HG02642 (cell line): Measurements from ENCODE around the gene CD99L2.
A peak's percentile ranks its signal among the peaks of the same experiment; 100 is the strongest.

Experiments used
- ATAC-seq: cut with Tn5 transposase; IDR thresholded peaks from one replicate; pipeline ENCODE4 v1.9.1; 2021; ENCODE audit warnings: mild to moderate bottlenecking; ENCODE audit not compliant: unreplicated experiment, poor library complexity

CD99L2 gene

GRCh38 chrX:150813922-150814321 is 84.5 kb downstream of the CD99L2 start:
- ATAC-seq, result no peak

DNA sequence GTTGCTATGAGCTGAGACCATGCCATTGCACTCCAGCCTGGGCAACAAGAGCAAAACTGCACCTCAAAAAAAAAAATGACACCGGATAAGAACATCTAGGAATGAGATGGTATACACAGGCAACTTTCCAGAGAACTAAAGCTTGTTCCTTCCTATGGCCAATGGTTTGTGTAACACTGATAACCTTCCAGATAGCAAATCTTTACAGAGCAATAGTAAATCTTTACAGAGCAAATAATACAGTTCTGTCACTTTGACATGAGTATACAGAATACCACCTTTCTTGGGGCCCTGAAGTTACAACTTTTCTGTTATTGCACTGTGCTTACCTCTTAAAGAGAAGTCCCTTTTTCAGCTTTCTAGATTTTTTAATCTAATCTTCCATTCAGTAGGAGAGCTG is 91.6 kb downstream of the CD99L2 start:
- ATAC-seq, result no peak

DNA sequence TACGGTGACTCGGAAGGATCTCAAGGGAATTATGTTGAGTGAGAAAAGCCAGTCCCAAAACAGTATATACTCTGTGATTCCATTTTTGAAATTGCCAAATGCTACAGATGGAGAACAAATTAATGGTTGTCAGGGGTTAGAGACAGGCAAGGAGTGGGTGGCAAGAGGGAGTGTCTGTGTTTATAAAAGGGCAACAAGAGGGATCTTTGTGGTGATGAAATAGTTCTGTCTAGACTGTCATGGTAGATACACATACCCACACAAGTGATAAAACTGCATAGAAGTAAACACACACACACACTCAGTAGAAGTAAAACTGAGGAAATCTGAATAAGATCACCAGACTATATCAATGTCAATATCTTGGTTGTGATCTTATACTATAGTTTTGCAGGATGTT is 92.7 kb downstream of the CD99L2 start:
- no peak for ATAC-seq

- ATAC-seq, result no peak
These were observed 105.4 kb downstream of the CD99L2 start for GRCh38 chrX:150792949-150793527.

- no peak for ATAC-seq
These were observed 108.4 kb downstream of the CD99L2 start for GRCh38 chrX:150790021-150790420.

DNA sequence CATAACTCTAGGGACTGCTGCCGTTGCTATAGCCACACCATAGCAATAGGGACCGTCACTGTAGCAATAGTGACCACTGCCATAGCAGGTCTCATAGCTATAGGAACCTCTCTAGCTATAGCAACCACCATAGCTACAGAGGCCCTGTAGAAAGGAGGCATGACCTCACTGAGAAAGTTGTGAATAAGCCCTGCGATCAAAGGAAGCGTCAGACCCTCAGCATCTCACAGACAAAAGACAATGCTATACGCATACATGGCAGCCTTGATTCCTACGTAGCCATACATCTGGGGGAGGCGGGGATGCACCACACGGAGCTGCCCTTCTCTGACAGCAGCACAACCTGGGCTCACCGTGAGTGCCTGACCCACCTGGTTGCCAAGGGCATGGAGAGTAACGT is 116.8 kb downstream of the CD99L2 start:
- ATAC-seq, result no peak

DNA sequence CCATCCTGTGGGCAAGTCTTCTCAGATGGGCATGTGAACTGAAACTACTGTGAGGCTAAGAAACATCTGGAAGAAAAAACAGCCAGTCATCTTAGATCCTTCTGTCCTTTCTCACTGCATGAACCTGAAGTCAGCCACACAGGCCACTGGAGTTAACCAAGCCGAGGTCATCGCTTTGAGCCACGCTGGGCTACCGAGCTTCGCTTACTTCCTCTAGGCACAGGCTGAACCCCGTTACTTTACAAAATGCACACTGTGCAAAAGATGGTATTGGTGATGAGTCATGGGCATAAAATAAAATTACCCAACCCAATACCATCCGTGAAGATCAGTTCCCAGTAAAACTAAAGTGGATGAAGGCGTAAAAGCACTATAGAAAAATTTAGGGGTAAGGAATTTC is 119.1 kb downstream of the CD99L2 start:
- ATAC-seq, result no peak

DNA sequence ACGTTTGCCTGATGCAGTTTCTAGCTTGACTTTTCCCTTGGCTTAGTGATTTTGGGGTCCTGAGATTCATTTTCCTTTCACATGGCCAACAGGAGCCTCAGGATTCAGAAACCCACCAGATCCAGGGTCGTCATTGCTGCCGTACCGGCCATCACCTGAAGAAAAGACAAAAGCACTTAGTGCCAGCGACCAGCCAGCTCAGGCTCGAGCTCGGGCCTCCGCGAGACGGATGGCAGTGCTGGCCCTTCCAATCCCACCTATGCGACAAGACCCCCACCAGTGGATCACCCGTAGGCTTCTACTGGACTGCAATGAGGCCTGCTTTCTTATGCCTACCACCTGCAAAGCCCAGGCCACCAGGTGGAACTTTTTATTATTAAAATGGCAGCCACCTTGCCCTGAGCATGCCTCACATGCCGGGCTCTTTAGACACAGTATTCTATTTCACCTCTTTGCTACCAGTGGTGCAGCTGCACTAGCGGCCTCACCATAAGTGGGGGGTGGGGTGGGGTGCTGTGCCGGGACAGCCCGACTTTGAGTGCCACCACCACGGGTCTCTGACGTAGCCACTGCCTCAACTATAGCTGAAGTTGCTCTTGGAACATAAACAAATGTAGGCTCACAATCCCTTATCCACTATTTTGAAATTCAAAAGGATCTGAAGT is 121.0 kb downstream of the CD99L2 start:
- ATAC-seq, result no peak

DNA sequence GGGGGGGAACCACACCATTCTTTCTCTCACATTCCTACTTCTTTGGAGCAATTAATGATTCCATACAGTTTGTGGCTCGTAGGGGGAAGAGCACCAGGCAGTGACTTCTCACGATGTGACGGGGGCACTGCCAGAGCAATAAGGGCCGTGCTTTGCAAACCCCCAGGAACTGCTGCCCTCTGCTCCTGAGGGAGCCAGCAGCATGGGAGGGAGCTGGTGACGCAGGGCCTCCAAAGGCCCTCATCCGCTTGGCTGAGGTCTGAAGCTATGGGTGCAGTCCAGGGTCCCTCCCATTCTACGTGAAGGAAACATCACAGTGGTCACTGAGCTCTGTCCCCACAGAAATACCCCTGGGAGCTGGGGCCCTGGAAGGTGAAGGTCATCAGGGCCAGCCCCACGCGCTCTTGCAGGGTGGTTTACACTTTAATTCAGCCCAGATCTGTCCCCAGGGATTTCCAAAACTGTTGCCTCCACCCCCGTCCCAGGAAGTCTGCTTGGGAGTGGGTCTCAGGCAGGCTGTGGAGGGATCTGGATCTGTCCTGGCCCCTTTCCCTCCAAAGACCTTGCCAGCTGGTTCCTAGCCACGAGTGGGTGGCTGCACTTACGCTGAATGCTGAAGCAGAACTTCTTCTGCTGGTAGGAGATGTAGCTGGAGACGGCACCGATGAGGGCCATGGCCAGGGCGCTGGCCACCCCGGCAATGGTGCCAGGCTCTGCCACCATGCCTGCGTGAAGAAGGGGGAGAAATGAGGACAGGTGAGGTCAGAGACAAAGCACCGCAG is 122.7 kb downstream of the CD99L2 start:
- no peak for ATAC-seq

- ATAC-seq, result no peak
These were observed 123.5 kb downstream of the CD99L2 start for GRCh38 chrX:150774798-150775568.

GRCh38 chrX:150773634-150774033 is 124.8 kb downstream of the CD99L2 start:
- ATAC-seq, result no peak

- ATAC-seq, result no peak
These were observed 125.4 kb downstream of the CD99L2 start for GRCh38 chrX:150773117-150773516.

- ATAC-seq, result peak; percentile 86
These were observed 126.1 kb downstream of the CD99L2 start for GRCh38 chrX:150772150-150772970.

DNA sequence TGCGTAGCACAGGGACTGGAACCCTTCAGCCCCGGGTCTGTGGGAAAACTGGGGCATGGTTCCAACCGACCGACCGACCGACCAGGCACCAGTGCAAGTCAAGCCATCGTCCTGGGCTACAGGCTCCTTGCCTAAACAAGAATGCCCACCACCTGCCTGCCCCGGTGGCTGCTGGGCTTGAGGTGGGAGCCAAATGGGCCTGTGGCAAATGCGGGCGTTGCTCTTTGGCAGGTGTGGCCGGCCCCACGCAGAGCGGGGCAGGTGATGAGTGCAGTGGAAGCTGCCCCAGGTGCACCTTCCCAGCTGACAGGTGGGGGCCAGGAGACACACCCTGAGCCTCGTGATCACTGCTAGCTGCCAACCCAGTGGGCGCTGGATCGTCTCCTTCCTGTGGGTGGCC is 127.4 kb downstream of the CD99L2 start:
- no peak for ATAC-seq

GRCh38 chrX:150770623-150771022 is 127.8 kb downstream of the CD99L2 start:
- ATAC-seq, result no peak

DNA sequence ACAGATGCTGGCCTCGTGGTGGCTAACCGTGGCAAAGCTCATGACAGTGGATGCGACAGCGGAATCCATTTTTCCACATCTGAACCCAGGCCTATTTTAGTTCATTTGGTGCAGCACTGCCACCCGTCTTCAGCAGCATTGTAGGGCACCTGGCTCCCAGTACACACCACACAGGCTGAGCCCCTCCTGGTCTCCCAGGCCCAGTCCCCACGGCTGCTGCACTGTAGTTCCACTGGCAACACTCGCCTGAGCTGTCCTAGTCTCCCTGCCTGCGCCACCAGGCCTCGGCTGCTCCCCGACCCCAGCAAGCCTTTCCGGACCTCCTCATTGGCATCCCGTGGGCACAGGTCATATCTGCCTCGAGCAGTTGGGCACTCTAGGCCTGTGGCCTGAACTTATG is 129.1 kb downstream of the CD99L2 start:
- no peak for ATAC-seq

DNA sequence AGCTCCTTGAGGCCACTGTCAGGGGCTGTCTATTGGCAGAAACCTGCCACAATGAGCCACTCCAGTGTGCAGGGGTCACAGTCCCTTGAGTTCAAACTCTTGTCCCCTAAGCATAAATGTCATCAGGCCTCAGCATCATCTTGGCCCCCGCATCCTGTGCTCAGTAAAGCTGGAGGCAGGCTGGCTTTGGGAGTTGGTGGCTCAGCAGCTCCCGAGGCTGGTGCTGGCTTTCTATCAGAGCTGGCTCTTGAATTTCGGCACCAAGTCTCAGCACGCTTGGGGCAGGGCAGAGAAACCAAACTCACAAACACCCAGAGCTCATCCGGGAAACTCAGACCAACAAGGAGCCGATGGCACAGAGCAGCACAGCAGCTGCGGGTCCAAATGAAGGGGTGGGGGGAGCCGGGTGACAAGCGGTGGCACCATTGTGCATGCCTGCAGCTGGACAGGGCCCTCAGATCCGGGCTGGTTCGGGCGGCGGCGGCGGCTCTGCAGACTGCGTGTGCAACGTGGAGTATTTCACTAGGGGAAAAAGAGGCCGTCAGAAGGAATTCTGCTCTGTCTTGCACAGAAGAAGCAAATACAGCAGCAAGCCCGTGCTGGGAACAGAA is 129.8 kb downstream of the CD99L2 start:
- no peak for ATAC-seq

DNA sequence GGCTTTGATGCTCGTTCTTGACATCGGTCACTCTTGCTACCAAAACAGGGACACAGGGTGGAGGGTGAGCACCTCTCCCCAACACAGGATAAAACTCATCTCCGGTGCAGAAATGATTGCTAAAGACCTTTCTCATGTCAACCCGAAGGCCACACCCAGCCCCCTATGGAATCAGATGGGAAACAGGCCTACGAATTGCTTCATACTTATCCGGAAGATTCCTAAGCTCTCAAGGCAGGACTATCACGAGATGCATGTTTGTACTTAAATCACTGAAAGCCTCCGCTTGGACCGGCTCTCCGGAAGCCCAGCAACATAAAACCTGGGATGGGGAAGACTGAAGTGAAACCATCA is 130.4 kb downstream of the CD99L2 start:
- ATAC-seq, result no peak

GRCh38 chrX:150767475-150768131 is 130.9 kb downstream of the CD99L2 start:
- ATAC-seq, result no peak
